Muscle layer of duodenum (tissue), 2 donors: ENCODE data around the gene SF3B2.

Experiments
- H3K27ac ChIP-seq: one replicate; pipeline ENCODE4 v1.7.0; 2013; ENCODE audit warnings: mild to moderate bottlenecking, low read length
- H3K27me3 ChIP-seq: one replicate; pipeline ENCODE4 v1.7.0; 2013; ENCODE audit warnings: low read depth, mild to moderate bottlenecking, control low read depth, low read length
- H3K36me3 ChIP-seq, 2 donors: one replicate each; pipeline ENCODE4 v1.7.0; 2013; ENCODE audit warnings: low read length in 2 of 2, control low read depth in 1 of 2, mild to moderate bottlenecking in 1 of 2; ENCODE audit not compliant: insufficient read depth in 2 of 2, control insufficient read depth in 1 of 2
- H3K4me1 ChIP-seq, 2 donors: one replicate each; pipeline ENCODE4 v1.7.0; 2013; ENCODE audit warnings: low read length in 2 of 2, mild to moderate bottlenecking in 2 of 2, control low read depth in 1 of 2, moderate library complexity in 1 of 2; ENCODE audit not compliant: insufficient read depth in 2 of 2, control insufficient read depth in 1 of 2
- H3K4me3 ChIP-seq, 2 donors: one replicate each; pipeline ENCODE4 v1.7.0; 2013; ENCODE audit warnings: low read length in 2 of 2, low read depth in 1 of 2, mild to moderate bottlenecking in 1 of 2
- H3K9me3 ChIP-seq, 2 donors: one replicate each; pipeline ENCODE4 v1.7.0; 2013; ENCODE audit warnings: low read length in 2 of 2, control low read depth in 1 of 2, mild to moderate bottlenecking in 1 of 2; ENCODE audit not compliant: control insufficient read depth in 1 of 2
- donor health status: healthy.

The SF3B2 gene

DNA sequence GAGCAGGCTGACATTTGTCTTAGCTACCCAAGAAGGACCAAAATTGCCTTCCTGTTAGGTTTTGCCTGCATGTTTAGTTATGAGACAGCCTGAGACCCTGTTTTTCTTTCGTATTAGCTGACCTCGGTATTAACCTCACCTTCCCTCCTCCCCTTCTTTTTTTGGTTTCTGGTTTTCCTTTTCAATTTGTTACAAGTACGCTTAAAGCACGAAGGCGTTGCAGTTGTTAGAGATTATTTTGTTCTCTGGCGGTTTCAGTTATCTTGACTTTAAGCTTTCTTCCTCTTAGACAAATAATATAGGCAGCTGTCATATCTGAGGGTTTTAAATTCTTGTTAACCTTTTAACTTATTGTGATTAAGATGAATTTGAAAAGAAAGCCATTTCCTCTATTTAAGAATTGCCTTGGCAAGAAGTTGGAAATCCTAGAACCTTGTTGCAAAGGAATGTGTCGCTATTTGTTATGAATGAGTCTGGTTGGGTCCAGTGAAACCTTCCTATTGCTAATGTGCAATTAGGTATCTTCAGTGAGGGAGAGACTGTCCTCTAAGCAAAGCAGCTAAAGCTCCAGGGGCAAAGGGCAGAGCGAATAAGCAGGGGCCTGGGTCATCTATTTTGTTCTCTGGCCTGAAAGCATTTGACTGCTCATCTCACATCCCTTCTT is 63.6 kb downstream of the SF3B2 start:
- H3K27me3 ChIP-seq = no peaks in the 10 kb centered on the region
- H3K27ac ChIP-seq = peak overlapping the region; percentile 40
- peaks cover 21% of the 10 kb centered on the region in 2 donors for H3K4me1 ChIP-seq
- H3K36me3 ChIP-seq = peaks cover 0 to 4% of the 10 kb centered on the region in 2 donors
- H3K4me3 ChIP-seq = no peak overlapping the region
- no peaks in the 10 kb centered on the region for H3K9me3 ChIP-seq

DNA sequence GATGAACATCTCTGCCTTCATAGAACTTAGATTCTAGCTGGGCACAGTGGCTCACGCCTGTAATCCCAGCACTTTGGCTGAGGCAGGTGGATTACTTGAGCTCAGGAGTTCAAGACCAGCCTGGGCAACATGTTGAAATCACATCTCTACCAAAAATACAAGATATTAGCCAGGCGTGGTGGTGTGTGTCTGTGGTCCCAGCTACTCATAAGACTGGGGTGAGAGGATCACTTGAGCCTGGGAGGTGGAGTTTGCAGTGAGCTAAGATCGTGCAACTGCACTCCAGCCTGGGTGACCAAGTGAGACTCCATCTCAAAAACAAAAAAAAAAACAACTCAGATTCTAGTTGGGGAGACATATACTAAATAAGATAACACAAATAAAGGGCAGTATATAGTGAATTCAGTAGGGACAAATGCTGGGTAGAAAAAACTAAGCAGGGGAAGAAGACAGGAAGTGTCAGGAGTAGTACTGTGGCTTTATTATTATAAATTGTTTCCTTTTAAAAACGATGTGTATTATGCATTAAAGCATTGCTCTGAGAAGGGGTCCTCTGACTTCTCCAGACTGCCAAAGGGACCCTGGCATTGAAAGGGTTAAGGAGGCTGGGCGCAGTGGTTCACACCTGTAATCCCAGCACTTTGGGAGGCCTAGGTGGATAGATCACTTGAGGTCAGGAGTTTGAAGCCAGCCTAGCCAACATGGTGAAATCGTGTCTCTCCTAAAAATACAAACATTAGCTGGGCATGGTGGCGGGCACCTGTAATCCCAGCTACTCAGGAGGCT is 64.6 kb downstream of the SF3B2 start:
- peaks cover 0 to 4% of the 10 kb centered on the region in 2 donors for H3K36me3 ChIP-seq
- H3K27ac ChIP-seq = no peak overlapping the region
- H3K4me3 ChIP-seq = no peak overlapping the region
- no peaks in the 10 kb centered on the region for H3K9me3 ChIP-seq
- H3K27me3 ChIP-seq = no peaks in the 10 kb centered on the region
- peaks cover 18 to 21% of the 10 kb centered on the region in 2 donors for H3K4me1 ChIP-seq

DNA sequence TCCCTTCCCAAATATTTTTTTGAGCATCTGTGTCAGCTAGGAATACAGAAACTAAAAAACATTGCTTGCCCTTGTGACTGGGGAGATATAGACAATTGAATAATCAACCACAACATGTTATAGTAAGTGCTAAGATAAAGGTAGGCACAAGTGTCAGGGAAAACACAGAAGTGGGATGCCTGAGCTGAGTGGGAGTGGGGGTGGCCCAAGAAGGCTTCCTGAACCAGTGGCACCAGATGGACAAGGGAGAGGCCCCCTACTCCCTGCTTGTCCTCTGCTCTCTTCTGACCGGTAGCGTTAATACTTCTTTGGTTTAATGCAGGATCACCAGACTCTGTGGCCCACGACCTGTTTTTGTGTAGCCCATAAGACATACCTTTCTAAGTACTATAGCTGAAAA is 66.7 kb downstream of the SF3B2 start:
- no peak overlapping the region for H3K27ac ChIP-seq
- peaks cover 0 to 5% of the 10 kb centered on the region in 2 donors for H3K4me1 ChIP-seq
- H3K4me3 ChIP-seq = no peak overlapping the region
- H3K9me3 ChIP-seq = no peaks in the 10 kb centered on the region
- no peaks in the 10 kb centered on the region for H3K27me3 ChIP-seq
- no peaks in the 10 kb centered on the region for H3K36me3 ChIP-seq
